K562 (cell line): ENCODE data around the gene LEUTX. TPM values are rescaled to one million over a fixed set of nuclear protein-coding genes. Genes with fewer than 3 reads are reported as not detected.

Source experiments
- ATAC-seq: fragments of 200-7000 bp; cut with Tn5 transposase; 3 replicates; pipeline ENCODE4 v1.9.1; 2020; ENCODE audit warnings: moderate library complexity
- BruUV-seq: library from RNA; stranded (reverse); fragments of 400-500 nt; replicated peaks from 2 replicates; lab custom pipeline; 2021; lab: Mats Ljungman, UMichigan
- CTCF ChIA-PET: fragments of 300-600 bp; formaldehyde crosslinking; extraction: SDS; loops from one replicate; lab custom pipeline; 2021; ENCODE audit warnings: low intra/inter-chr PET ratio; lab: Yijun Ruan, JAX
- POLR2A ChIA-PET: fragments of 300-600, 350-650 bp; sonication (Branson Sonifier 250); formaldehyde crosslinking; extraction: SDS; loops from one replicate; lab custom pipeline; 2021; ENCODE audit warnings: antibody characterized with exemption, inconsistent platforms; lab: Yijun Ruan, JAX
- DNase-seq, 4 experiments: peaks; one replicate each; pipeline versions ENCODE4 v3.0.0 to v3.0.0-alpha.2; 2011 to 2018; ENCODE audit warnings: low spot score in 3 of 4, mixed read lengths in 3 of 4; ENCODE audit errors: extremely low read depth in 1 of 4
- FAIRE-seq: peaks from 2 replicates; lab custom pipeline; 2011; peaks lifted over from hg19 to GRCh38; lab: Jason Lieb, UNC
- H2AFZ ChIP-seq: 2 replicates; pipeline ENCODE4 v1.6.0; 2011; ENCODE audit warnings: low read depth, low read length, control low read depth, inconsistent platforms
- H3K27ac ChIP-seq: fragments of 200-600 bp; 3 replicates; pipeline ENCODE4 v1.8.0; 2011; ENCODE audit warnings: low read depth, mild to moderate bottlenecking, control low read depth, inconsistent platforms, low read length, moderate library complexity, mixed read lengths; ENCODE audit errors: extremely low read depth
- H3K27me3 ChIP-seq, 2 experiments: fragments of 300-600 bp in 1 of 2; 2 replicates in 1 of 2; 3 replicates in 1 of 2; pipeline versions ENCODE4 v1.6.0 to v1.8.0; 2011; ENCODE audit warnings: inconsistent platforms in 2 of 2, low read length in 2 of 2, mild to moderate bottlenecking in 1 of 2, mixed read lengths in 1 of 2, moderate library complexity in 1 of 2; ENCODE audit not compliant: control insufficient read depth in 2 of 2, insufficient read depth in 2 of 2
- H3K36me3 ChIP-seq: fragments of 300-600 bp; 3 replicates; pipeline ENCODE4 v1.8.0; 2011; ENCODE audit warnings: mild to moderate bottlenecking, low read length, inconsistent platforms; ENCODE audit not compliant: control insufficient read depth, insufficient read depth
- H3K4me1 ChIP-seq, 2 experiments: fragments of 200-600 bp in 1 of 2; replicated peaks in 1 of 2; 2 replicates in 1 of 2; 3 replicates in 1 of 2; pipeline versions ENCODE4 v1.5.1 to v1.8.0; 2011; ENCODE audit warnings: inconsistent platforms in 2 of 2, low read length in 2 of 2, mild to moderate bottlenecking in 1 of 2, mixed read lengths in 1 of 2, moderate library complexity in 1 of 2; ENCODE audit not compliant: control insufficient read depth in 2 of 2, insufficient read depth in 2 of 2
- H3K4me2 ChIP-seq: 2 replicates; pipeline ENCODE4 v1.6.1; 2011; ENCODE audit warnings: low read length, control low read depth, inconsistent platforms, mixed read lengths; ENCODE audit not compliant: insufficient read depth
- H3K4me3 ChIP-seq: fragments of 200-600 bp; sonication (generic), shearing (Covaris generic); 2 replicates; pipeline ENCODE4 v1.5.1; 2016; ENCODE audit warnings: control low read depth, inconsistent platforms
- H3K79me2 ChIP-seq: fragments of 200-600 bp; 3 replicates; pipeline ENCODE4 v1.8.0; 2011; ENCODE audit warnings: low read length, inconsistent platforms; ENCODE audit not compliant: control insufficient read depth, insufficient read depth
- H3K9ac ChIP-seq, 2 experiments: 2 replicates each; pipeline versions ENCODE4 v1.6.0 to v1.6.1; 2011; ENCODE audit warnings: low read depth in 2 of 2, low read length in 2 of 2, control low read depth in 1 of 2, inconsistent platforms in 1 of 2, mild to moderate bottlenecking in 1 of 2, mixed read lengths in 1 of 2; ENCODE audit not compliant: insufficient read depth in 1 of 2
- H3K9me1 ChIP-seq: one replicate; pipeline ENCODE4 v1.6.0; 2011; ENCODE audit warnings: inconsistent platforms, mild to moderate bottlenecking, low read length, moderate library complexity; ENCODE audit not compliant: control insufficient read depth, insufficient read depth
- H3K9me3 ChIP-seq: replicated peaks from 2 replicates; pipeline ENCODE4 v1.5.1; 2011; ENCODE audit warnings: low read depth, low read length, inconsistent platforms; ENCODE audit not compliant: control insufficient read depth, insufficient read depth
- H4K20me1 ChIP-seq: replicated peaks from 2 replicates; pipeline ENCODE4 v1.6.1; 2011; ENCODE audit warnings: low read length, inconsistent platforms, mixed read lengths; ENCODE audit not compliant: control insufficient read depth, insufficient read depth
- FOS ChIP-seq: IDR thresholded peaks from 3 replicates; pipeline ENCODE4 v1.6.1; 2011; ENCODE audit not compliant: insufficient read length; ENCODE audit errors: extremely low read depth
- FUS ChIP-seq: fragments of 200-400 bp; formaldehyde crosslinking; optimal IDR thresholded peaks from 2 replicates; pipeline ENCODE3; 2017; ENCODE audit warnings: low read depth, low read length
- MAZ ChIP-seq, 2 experiments: fragments of 450-650 bp in 1 of 2; sonication (generic) in 1 of 2; formaldehyde crosslinking; IDR thresholded peaks in 1 of 2; conservative IDR thresholded peaks in 1 of 2; 2 replicates each; pipeline versions ENCODE4 v1.4.0 to v1.5.0; 2020; ENCODE audit warnings: mild to moderate bottlenecking in 1 of 2, missing genetic modification reagents in 1 of 2
- MCM3 ChIP-seq: fragments of 450-650 bp; IDR thresholded peaks from 2 replicates; pipeline ENCODE4 v1.6.1; 2016
- NELFE ChIP-seq: IDR thresholded peaks from 2 replicates; pipeline ENCODE4 v1.6.1; 2011; ENCODE audit warnings: mild to moderate bottlenecking; ENCODE audit not compliant: insufficient read depth, insufficient read length
- POLR2B ChIP-seq: fragments of 450-650 bp; IDR thresholded peaks from 2 replicates; pipeline ENCODE4 v1.6.1; 2018; ENCODE audit warnings: low read depth; ENCODE audit not compliant: partially characterized antibody
- POLR2G ChIP-seq: fragments of 200-400 bp; formaldehyde crosslinking; IDR thresholded peaks from 2 replicates; pipeline ENCODE4 v1.6.1; 2017; ENCODE audit warnings: low read depth, mild to moderate bottlenecking, antibody characterized with exemption, low read length, moderate library complexity
- RBM14 ChIP-seq: fragments of 200-400 bp; formaldehyde crosslinking; IDR thresholded peaks from 2 replicates; pipeline ENCODE4 v1.6.1; 2018; ENCODE audit warnings: low read depth, mild to moderate bottlenecking, low read length, moderate library complexity, borderline replicate concordance; ENCODE audit not compliant: insufficient read depth
- RFX5 ChIP-seq: IDR thresholded peaks from 2 replicates; pipeline ENCODE4 v1.6.1; 2011; ENCODE audit warnings: low read depth, mild to moderate bottlenecking, improper control_type of control experiment, low read length
- WHSC1 ChIP-seq: IDR thresholded peaks from one replicate; pipeline ENCODE4 v1.6.1; 2012; ENCODE audit warnings: low read length, control low read depth, inconsistent platforms
- ZNF121 ChIP-seq: sonication (generic); formaldehyde crosslinking; conservative IDR thresholded peaks from 2 replicates; pipeline ENCODE4 v1.8.0; 2022; ENCODE audit warnings: missing genetic modification reagents
- ZNF217 ChIP-seq: sonication (generic); formaldehyde crosslinking; IDR thresholded peaks from 2 replicates; pipeline ENCODE4 v1.8.0; 2022; ENCODE audit warnings: mild to moderate bottlenecking, missing genetic modification reagents
- WGBS: fragments of 100-300 bp; shearing (Covaris generic); methylation state at CpG from one replicate; pipeline ENCODE4 v1.1.6; 2016; ENCODE audit warnings: low coverage, mixed read lengths; ENCODE audit not compliant: insufficient coverage; ENCODE audit errors: missing lambda C conversion rate; 5-methylcytosine and 5-hydroxymethylcytosine counted together
- in situ Hi-C: fragments of 300-500 bp; cut with MboI; formaldehyde crosslinking; loops from 4 replicates; pipeline ENCODE4 v1.15.0; 2018; ENCODE audit warnings: inconsistent platforms, mixed read lengths
- intact Hi-C: fragments of 100-400 bp; cut with micrococcal nuclease; formaldehyde crosslinking; loops from 2 replicates; pipeline ENCODE4 v1.14.2; 2022
- polyA plus RNA-seq, 8 experiments: library from polyadenylated mRNA; depleted of rRNA in 4 of 8; stranded (reverse) in 5 of 8; unstranded in 3 of 8; fragments of >200 nt; fragmentation: Nextera tagmentation in 2 of 8; fragmentation: Illumina TruSeq in 1 of 8; extraction: Ambion mirVana in 2 of 8; extraction: Trizol in 1 of 8; gene quantifications; 2 replicates each; pipeline versions ENCODE4 v1.2.1 to v1.2.3, GENCODE V29; 2011 to 2014; ENCODE audit warnings: inconsistent platforms in 1 of 8, missing spikeins in 1 of 8
- total RNA-seq, 7 experiments: library from RNA; depleted of rRNA in 6 of 7; stranded (reverse); fragments of >200 nt in 6 of 7; fragmentation: Illumina TruSeq in 2 of 7; extraction: Trizol in 2 of 7; gene quantifications; 2 replicates each; pipeline versions ENCODE4 v1.2.1 to v1.2.3, GENCODE V29; 2011 to 2021; ENCODE audit warnings: low replicate concordance in 1 of 7
- TF ChIP-seq, protein P1 (sequence below): sonication (generic); formaldehyde crosslinking; IDR thresholded peaks from 2 replicates; pipeline ENCODE4 v1.8.0; 2022; ENCODE audit warnings: mild to moderate bottlenecking, low read depth, missing genetic modification reagents
- TF ChIP-seq, protein P2 (sequence below): sonication (generic); formaldehyde crosslinking; IDR thresholded peaks from 2 replicates; pipeline ENCODE4 v1.8.1; 2023; ENCODE audit warnings: missing genetic modification reagents, mild to moderate bottlenecking, borderline replicate concordance

Gene LEUTX
- total and polyA plus RNA-seq, 9 of the 15 experiments (the other 6 are each of a cell fraction or from before 2014, with no cell fraction given), result not detected

DNA sequence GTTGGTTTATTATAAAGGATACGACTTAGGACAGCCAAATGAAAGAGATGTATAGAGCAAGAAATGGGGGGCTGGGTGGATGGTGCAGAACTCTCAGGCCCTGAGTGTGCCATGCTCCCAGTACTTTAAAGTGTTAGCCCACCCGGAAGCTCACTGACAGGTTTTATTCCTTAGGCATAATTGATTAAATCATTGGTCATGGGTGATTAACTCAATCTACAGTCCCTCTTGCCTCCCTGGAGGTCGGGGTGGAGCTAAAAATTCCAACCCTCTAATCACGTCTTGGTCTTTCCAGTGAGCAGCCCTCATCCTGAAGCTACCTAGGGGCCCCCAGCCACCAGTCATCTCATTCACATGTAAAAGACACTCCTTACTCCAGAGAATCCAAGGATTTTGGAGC is 9.9 kb upstream of the LEUTX start:
- no peak overlapping the region for H3K9ac ChIP-seq
- no peaks in the 10 kb centered on the region for H3K9me1 ChIP-seq
- in situ Hi-C loops, result no loop called here
- TF ChIP-seq RBM14, result no peak
- TF ChIP-seq MAZ (CRISPR knock-in tag; conservative IDR thresholded peaks at IDR 0.05 in 1 of 2, IDR thresholded peaks at IDR 0.05 in 1 of 2), result no peak
- TF ChIP-seq WHSC1, result no peak
- TF ChIP-seq MCM3, result no peak
- TF ChIP-seq POLR2G, result no peak
- TF ChIP-seq FUS, result no peak
- no peak for TF ChIP-seq ZNF121 (CRISPR knock-in tag)
- TF ChIP-seq POLR2B, result no peak
- TF ChIP-seq, protein P1, sequence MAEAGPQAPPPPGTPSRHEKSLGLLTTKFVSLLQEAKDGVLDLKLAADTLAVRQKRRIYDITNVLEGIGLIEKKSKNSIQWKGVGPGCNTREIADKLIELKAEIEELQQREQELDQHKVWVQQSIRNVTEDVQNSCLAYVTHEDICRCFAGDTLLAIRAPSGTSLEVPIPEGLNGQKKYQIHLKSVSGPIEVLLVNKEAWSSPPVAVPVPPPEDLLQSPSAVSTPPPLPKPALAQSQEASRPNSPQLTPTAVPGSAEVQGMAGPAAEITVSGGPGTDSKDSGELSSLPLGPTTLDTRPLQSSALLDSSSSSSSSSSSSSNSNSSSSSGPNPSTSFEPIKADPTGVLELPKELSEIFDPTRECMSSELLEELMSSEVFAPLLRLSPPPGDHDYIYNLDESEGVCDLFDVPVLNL, result no peak
- no peak for TF ChIP-seq FOS
- no peak for TF ChIP-seq NELFE
- TF ChIP-seq, protein P2, sequence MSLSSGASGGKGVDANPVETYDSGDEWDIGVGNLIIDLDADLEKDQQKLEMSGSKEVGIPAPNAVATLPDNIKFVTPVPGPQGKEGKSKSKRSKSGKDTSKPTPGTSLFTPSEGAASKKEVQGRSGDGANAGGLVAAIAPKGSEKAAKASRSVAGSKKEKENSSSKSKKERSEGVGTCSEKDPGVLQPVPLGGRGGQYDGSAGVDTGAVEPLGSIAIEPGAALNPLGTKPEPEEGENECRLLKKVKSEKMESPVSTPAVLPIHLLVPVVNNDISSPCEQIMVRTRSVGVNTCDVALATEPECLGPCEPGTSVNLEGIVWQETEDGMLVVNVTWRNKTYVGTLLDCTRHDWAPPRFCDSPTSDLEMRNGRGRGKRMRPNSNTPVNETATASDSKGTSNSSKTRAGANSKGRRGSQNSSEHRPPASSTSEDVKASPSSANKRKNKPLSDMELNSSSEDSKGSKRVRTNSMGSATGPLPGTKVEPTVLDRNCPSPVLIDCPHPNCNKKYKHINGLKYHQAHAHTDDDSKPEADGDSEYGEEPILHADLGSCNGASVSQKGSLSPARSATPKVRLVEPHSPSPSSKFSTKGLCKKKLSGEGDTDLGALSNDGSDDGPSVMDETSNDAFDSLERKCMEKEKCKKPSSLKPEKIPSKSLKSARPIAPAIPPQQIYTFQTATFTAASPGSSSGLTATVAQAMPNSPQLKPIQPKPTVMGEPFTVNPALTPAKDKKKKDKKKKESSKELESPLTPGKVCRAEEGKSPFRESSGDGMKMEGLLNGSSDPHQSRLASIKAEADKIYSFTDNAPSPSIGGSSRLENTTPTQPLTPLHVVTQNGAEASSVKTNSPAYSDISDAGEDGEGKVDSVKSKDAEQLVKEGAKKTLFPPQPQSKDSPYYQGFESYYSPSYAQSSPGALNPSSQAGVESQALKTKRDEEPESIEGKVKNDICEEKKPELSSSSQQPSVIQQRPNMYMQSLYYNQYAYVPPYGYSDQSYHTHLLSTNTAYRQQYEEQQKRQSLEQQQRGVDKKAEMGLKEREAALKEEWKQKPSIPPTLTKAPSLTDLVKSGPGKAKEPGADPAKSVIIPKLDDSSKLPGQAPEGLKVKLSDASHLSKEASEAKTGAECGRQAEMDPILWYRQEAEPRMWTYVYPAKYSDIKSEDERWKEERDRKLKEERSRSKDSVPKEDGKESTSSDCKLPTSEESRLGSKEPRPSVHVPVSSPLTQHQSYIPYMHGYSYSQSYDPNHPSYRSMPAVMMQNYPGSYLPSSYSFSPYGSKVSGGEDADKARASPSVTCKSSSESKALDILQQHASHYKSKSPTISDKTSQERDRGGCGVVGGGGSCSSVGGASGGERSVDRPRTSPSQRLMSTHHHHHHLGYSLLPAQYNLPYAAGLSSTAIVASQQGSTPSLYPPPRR, result no peak
- no peak for TF ChIP-seq RFX5
- TF ChIP-seq ZNF217, result no peak
- TF ChIP-seq, all 486 proteins: peak for 0
- DNase-seq (no peak), FAIRE-seq (no peak), ATAC-seq (no peak)
- H3K36me3 ChIP-seq, result no peaks in the 10 kb centered on the region
- no peak overlapping the region for H2AFZ ChIP-seq
- H3K79me2 ChIP-seq, result no peaks in the 10 kb centered on the region
- 1% methylated on average over 4 of the region's 4 CpGs for WGBS
- H4K20me1 ChIP-seq, result no peaks in the 10 kb centered on the region
- intact Hi-C loops, result loop anchor here (10.0 kb wide), 1 partner anchor 214 kb away; no protein-coding TSS in a partner anchor
- POLR2A ChIA-PET, result interaction anchor here (0.6 kb wide), 1 partner anchor 1930 kb away, joined by 3 read pairs; no protein-coding TSS in a partner anchor
- no peaks in the 10 kb centered on the region for H3K4me1 ChIP-seq
- H3K27me3 ChIP-seq, result peaks cover 0 to 9% of the 10 kb centered on the region in 2 experiments; a peak in 1 of 5 replicates
- H3K4me3 ChIP-seq, result no peak overlapping the region
- CTCF ChIA-PET, result no interaction called here
- no TSS peak for BruUV-seq
- no peak overlapping the region for H3K4me2 ChIP-seq
- H3K27ac ChIP-seq, result no peak overlapping the region
- H3K9me3 ChIP-seq, result no peaks in the 10 kb centered on the region
